Mammary microvascular endothelial cell (primary cell): ENCODE measurements around the gene MZF1. TPM values are rescaled to one million over a fixed set of nuclear protein-coding genes. Genes with fewer than 3 reads are reported as not detected.

Experiments used
- total RNA-seq: library from RNA; depleted of rRNA; stranded (reverse); fragments of >200 nt; gene quantifications from 2 replicates; pipeline ENCODE4 v1.2.3, GENCODE V29; 2015

The MZF1 gene
- total RNA-seq = 4.1 and 4.4 TPM in 2 replicates

GRCh38 chr19:58572818-58573657 lies at the start of gene MZF1:
Gene MZF1 (minus strand): TSS chr19:58573335. CDS start chr19:58571389, 1,946 bp downstream.

GRCh38 chr19:58558066-58558622 lies 15.0 kb downstream of the MZF1 start, which contains the start of gene UBE2M:
Gene UBE2M (minus strand): TSS chr19:58558611. CDS start chr19:58558381, 230 bp downstream.

GRCh38 chr19:58554494-58555368 lies 18.4 kb downstream of the MZF1 start, which contains the start of gene CHMP2A:
Gene CHMP2A (minus strand): TSS chr19:58555105. CDS start chr19:58554212, 893 bp downstream.

GRCh38 chr19:58543826-58544590 lies 29.1 kb downstream of the MZF1 start, which contains the start of gene TRIM28:
Gene TRIM28 (plus strand): TSS chr19:58544064. CDS start chr19:58544758, 694 bp downstream.

GRCh38 chr19:58519355-58520256 lies 53.5 kb downstream of the MZF1 start, which contains the start of gene ZBTB45:
Gene ZBTB45 (minus strand): TSS chr19:58519810. CDS start chr19:58517673, 2,137 bp downstream.

Other genes with a start within 250 kb of the MZF1 start
- 1.6 and 1.9 TPM in 2 replicates for gene ZSCAN22, start 246.3 kb downstream of the MZF1 start, total RNA-seq
- gene A1BG, start 219.8 kb downstream of the MZF1 start, total RNA-seq = 3.8 and 6.2 TPM in 2 replicates
- gene ZNF497, start 210.6 kb downstream of the MZF1 start, total RNA-seq = under 0.01 and 0.59 TPM in 2 replicates
- 1.5 and 2.1 TPM in 2 replicates for gene ZNF837, start 192.3 kb downstream of the MZF1 start, total RNA-seq
- gene RPS5, start 186.1 kb downstream of the MZF1 start, total RNA-seq = 2,246 and 2,634 TPM in 2 replicates
- gene RNF225, start 177.7 kb downstream of the MZF1 start, total RNA-seq = not detected in 2 replicates
- gene ZNF584, start 164.7 kb downstream of the MZF1 start, total RNA-seq = 6.9 and 8.0 TPM in 2 replicates
- 2.5 and 3.2 TPM in 2 replicates for gene ZNF132, start 133.2 kb downstream of the MZF1 start, total RNA-seq
- gene ZNF324B, start 121.7 kb downstream of the MZF1 start, total RNA-seq = 5.0 and 5.3 TPM in 2 replicates
- gene ZNF324, start 106.3 kb downstream of the MZF1 start, total RNA-seq = 7.2 and 7.5 TPM in 2 replicates
- 5.6 and 7.7 TPM in 2 replicates for gene ZNF446, start 97.0 kb downstream of the MZF1 start, total RNA-seq
- 4.7 and 7.9 TPM in 2 replicates for gene SLC27A5, start 61.3 kb downstream of the MZF1 start, total RNA-seq
- gene ZBTB45, start 53.5 kb downstream of the MZF1 start, total RNA-seq = 7.8 and 12.6 TPM in 2 replicates
- gene TRIM28, start 29.3 kb downstream of the MZF1 start, total RNA-seq = 333 and 348 TPM in 2 replicates
- gene CHMP2A, start 18.2 kb downstream of the MZF1 start, total RNA-seq = 96.3 and 134 TPM in 2 replicates
- 37.2 and 43.6 TPM in 2 replicates for gene UBE2M, start 14.7 kb downstream of the MZF1 start, total RNA-seq